Measurements from ENCODE around the gene CA4. TPM values are rescaled to one million over a fixed set of nuclear protein-coding genes. Genes with fewer than 3 reads are reported as not detected.

CA4 gene
- total RNA-seq, 1 experiment from 2014 or later, result 1.7 TPM

- Histone ChIP-seq H3K4me1 (ENCODE audit: insufficient read depth, low read length) (peaks cover 7% of the 10 kb centered on the region; the same call in 1 of the 2 replicates), H3K23me2 (ENCODE audit: insufficient read length, low read depth, low read length, poor library complexity, severe bottlenecking) (no peaks in the 10 kb centered on the region), H3K4me2 (ENCODE audit: insufficient read depth, insufficient read length, low read length) (no peak overlapping the region), H3K18ac (ENCODE audit: insufficient read length, low read depth, low read length) (no peak overlapping the region), H2BK12ac (ENCODE audit: insufficient read length, low read depth, low read length) (no peak overlapping the region), H3K9me3 (ENCODE audit: control insufficient read depth, low read depth, low read length) (no peaks in the 10 kb centered on the region), H2BK20ac (ENCODE audit: low read depth, low read length, poor library complexity, severe bottlenecking) (no peak overlapping the region), H2AFZ (ENCODE audit: low read length) (no peak overlapping the region), H3K4ac (ENCODE audit: low read depth, low read length) (no peak overlapping the region), H4K8ac (replicated peaks; ENCODE audit: insufficient read length, low read depth, low read length) (no peak overlapping the region), H3K14ac (ENCODE audit: insufficient read depth, low read length) (no peak overlapping the region), H4K20me1 (ENCODE audit: control insufficient read depth, insufficient read depth, insufficient read length) (peaks cover 2% of the 10 kb centered on the region), H3K79me2 (ENCODE audit: insufficient read depth, low read length) (no peaks in the 10 kb centered on the region), H3K27me3 (ENCODE audit: insufficient read depth, low read length) (no peaks in the 10 kb centered on the region), H2BK15ac (ENCODE audit: low read depth, low read length) (no peak overlapping the region), H4K5ac (ENCODE audit: insufficient read length, low read depth, low read length) (no peak overlapping the region), H3K56ac (ENCODE audit: insufficient read length, low read depth, low read length) (no peak overlapping the region), H2BK5ac (ENCODE audit: insufficient read length, low read length) (no peak overlapping the region), H4K91ac (ENCODE audit: insufficient read length, low read depth, low read length) (no peak overlapping the region), H2AK5ac (ENCODE audit: insufficient read length, low read length) (no peak overlapping the region), H3K27ac (ENCODE audit: insufficient read length, low read depth, low read length) (no peak overlapping the region), H3K9ac (ENCODE audit: extremely low read depth, insufficient read length, low read length) (no peak overlapping the region), H3K23ac (ENCODE audit: insufficient read length, low read depth, low read length) (no peak overlapping the region), H3K79me1 (ENCODE audit: insufficient read depth, low read depth, low read length, poor library complexity, severe bottlenecking) (no peaks in the 10 kb centered on the region), H2BK120ac (ENCODE audit: low read depth, low read length, poor library complexity, severe bottlenecking) (no peak overlapping the region), H3T11ph (ENCODE audit: low read length) (no peak overlapping the region)
- Mint-ChIP-seq H3K4me1 (peaks cover 35 to 46% of the 10 kb centered on the region in 2 experiments), H3K9me3 (no peaks in the 10 kb centered on the region), H3K36me3 (ENCODE audit: insufficient read depth in 1 of 3, low read depth in 3 of 3) (no peaks in the 10 kb centered on the region), H3K4me3 (no peak overlapping the region), H3K27ac (no peak overlapping the region), H3K27me3 (ENCODE audit: low read depth) (peaks cover 3% of the 10 kb centered on the region)
- DNase-seq, result no peak
- peak; percentile 33; the same call in 2 of the 3 replicates for TF ChIP-seq CTCF (conservative IDR thresholded peaks at IDR 0.05)
- no CpG with 5 or more reads among the region's 5 CpGs for WGBS (ENCODE audit: extremely low coverage, insufficient read length, low lambda C conversion rate)
These were observed 15.4 kb downstream of the CA4 start for GRCh38 chr17:60165223-60165622.
